Lower lobe of right lung (tissue), 2 donors: ENCODE data around the gene TUBGCP3. TPM values are rescaled to one million over a fixed set of nuclear protein-coding genes. Genes with fewer than 3 reads are reported as not detected.
"Not testable (repeated sequence)": the region's sequence is repeated elsewhere in the genome, so short reads cannot be mapped to it uniquely, and the experiment has no call there.

Source experiments
- ATAC-seq, 2 donors: fragments of 200-7000 bp; cut with Tn5 transposase; one replicate each; pipeline ENCODE4 v1.9.1; 2020 to 2022; ENCODE audit warnings: mild to moderate bottlenecking in 2 of 2, moderate library complexity in 2 of 2
- DNase-seq: peaks from one replicate; pipeline ENCODE4 v3.0.0-alpha.2; 2020
- H3K27ac ChIP-seq: fragments of 200-600 bp; one replicate; pipeline ENCODE4 v1.8.0; 2022
- H3K27me3 ChIP-seq: fragments of 200-600 bp; one replicate; pipeline ENCODE4 v1.8.0; 2022; ENCODE audit warnings: low read depth
- H3K36me3 ChIP-seq: fragments of 200-600 bp; one replicate; pipeline ENCODE4 v1.8.0; 2022; ENCODE audit warnings: mild to moderate bottlenecking
- H3K4me1 ChIP-seq: fragments of 200-600 bp; one replicate; pipeline ENCODE4 v1.8.0; 2022
- H3K4me3 ChIP-seq: fragments of 200-600 bp; one replicate; pipeline ENCODE4 v1.8.0; 2022; ENCODE audit warnings: mild to moderate bottlenecking
- H3K9me3 ChIP-seq: fragments of 200-600 bp; one replicate; pipeline ENCODE4 v1.8.0; 2022
- CTCF ChIP-seq: fragments of 200-600 bp; IDR thresholded peaks from one replicate; pipeline ENCODE4 v1.8.0; 2022; ENCODE audit warnings: antibody characterized with exemption, mild to moderate bottlenecking
- intact Hi-C: fragments of 100-400 bp; cut with DNase I; formaldehyde crosslinking; loops from one replicate; pipeline ENCODE4 v1.11.0; 2022
- total RNA-seq: library from RNA; stranded (reverse); fragmentation: NEBNext Ultra II Directional; extraction: Animal tissue kit (Norgen Biotek cat#: 25700); gene quantifications from one replicate; pipeline ENCODE4 v1.2.1, GENCODE V29; 2021
- donor health status: DM: no; HTN: yes; CAD: no; lungs with severe emphysema.

TUBGCP3 gene
- total RNA-seq, 1 donor from 2014 or later, result 34.5 TPM

GRCh38 chr13:112556600-112556999 is 31.4 kb downstream of the TUBGCP3 start:
- Histone ChIP-seq H3K4me3 (no peak overlapping the region), H3K9me3 (no peaks in the 10 kb centered on the region), H3K27me3 (no peaks in the 10 kb centered on the region), H3K4me1 (no peaks in the 10 kb centered on the region), H3K36me3 (peaks cover 76% of the 10 kb centered on the region), H3K27ac (no peak overlapping the region)
- intact Hi-C loops, result no loop called here
- ATAC-seq (no peak), DNase-seq (no peak)
- TF ChIP-seq CTCF, result no peak

GRCh38 chr13:112554214-112554850 is 33.6 kb downstream of the TUBGCP3 start:
- Histone ChIP-seq H3K9me3 (no peaks in the 10 kb centered on the region), H3K27ac (no peak overlapping the region), H3K4me1 (no peaks in the 10 kb centered on the region), H3K4me3 (no peak overlapping the region), H3K36me3 (peaks cover 90% of the 10 kb centered on the region), H3K27me3 (no peaks in the 10 kb centered on the region)
- no peak for TF ChIP-seq CTCF
- intact Hi-C loops, result no loop called here
- DNase-seq (no peak), ATAC-seq (no peak)

GRCh38 chr13:112548975-112549374 is 39.0 kb downstream of the TUBGCP3 start:
- H3K27me3 ChIP-seq, ATAC-seq, H3K9me3 ChIP-seq, intact Hi-C loops, H3K4me1 ChIP-seq, H3K27ac ChIP-seq, DNase-seq, H3K4me3 ChIP-seq: not testable (repeated sequence)
- peaks cover 91% of the 10 kb centered on the region for H3K36me3 ChIP-seq

GRCh38 chr13:112545856-112546255 is 42.1 kb downstream of the TUBGCP3 start:
- intact Hi-C loops, result no loop called here
- Histone ChIP-seq H3K4me3 (no peak overlapping the region), H3K27ac (no peak overlapping the region), H3K27me3 (no peaks in the 10 kb centered on the region), H3K4me1 (no peaks in the 10 kb centered on the region), H3K9me3 (no peaks in the 10 kb centered on the region), H3K36me3 (peaks cover 71% of the 10 kb centered on the region)
- DNase-seq (no peak), ATAC-seq (no peak)
- no peak for TF ChIP-seq CTCF

- H3K36me3 ChIP-seq, result no peaks in the 10 kb centered on the region
- H3K4me3 ChIP-seq, result no peak overlapping the region
- TF ChIP-seq CTCF, result no peak
- H3K27me3 ChIP-seq, result no peaks in the 10 kb centered on the region
- no peaks in the 10 kb centered on the region for H3K9me3 ChIP-seq
- intact Hi-C loops, result no loop called here
- no peak overlapping the region for H3K27ac ChIP-seq
- ATAC-seq (no peak), DNase-seq (no peak)
- no peaks in the 10 kb centered on the region for H3K4me1 ChIP-seq
Measured at GRCh38 chr13:112532837-112533745, 54.9 kb downstream of the TUBGCP3 start.

- H3K27me3 ChIP-seq, result no peaks in the 10 kb centered on the region
- ATAC-seq (no peak), DNase-seq (no peak)
- intact Hi-C loops, result no loop called here
- TF ChIP-seq CTCF, result no peak
- no peaks in the 10 kb centered on the region for H3K4me1 ChIP-seq
- H3K27ac ChIP-seq, result no peak overlapping the region
- H3K9me3 ChIP-seq, result no peaks in the 10 kb centered on the region
- peaks cover 5% of the 10 kb centered on the region for H3K36me3 ChIP-seq
- no peak overlapping the region for H3K4me3 ChIP-seq
Measured at GRCh38 chr13:112531263-112531794, 56.6 kb downstream of the TUBGCP3 start.
